KMS-11 (cell line): Measurements from ENCODE around the gene TTC19.

Source experiments
- H2AFZ ChIP-seq: fragments of 200-600 bp; sonication (generic); 2 replicates; pipeline ENCODE4 v1.6.1; 2016; ENCODE audit warnings: antibody characterized with exemption, mixed run types, low read depth
- H3K27ac ChIP-seq: fragments of 200-600 bp; sonication (generic); 2 replicates; pipeline ENCODE4 v1.6.1; 2016; ENCODE audit warnings: mild to moderate bottlenecking, mixed run types
- H3K27me3 ChIP-seq: fragments of 200-600 bp; sonication (generic); 2 replicates; pipeline ENCODE4 v1.6.1; 2017; ENCODE audit warnings: mild to moderate bottlenecking, low read depth, mixed run types, moderate library complexity; ENCODE audit not compliant: insufficient read depth
- H3K36me3 ChIP-seq: fragments of 200-600 bp; sonication (generic); 2 replicates; pipeline ENCODE4 v1.6.1; 2017; ENCODE audit warnings: mild to moderate bottlenecking, mixed run types; ENCODE audit not compliant: insufficient read depth
- H3K4me1 ChIP-seq: fragments of 200-600 bp; sonication (generic); 2 replicates; pipeline ENCODE4 v1.6.1; 2016; ENCODE audit warnings: mild to moderate bottlenecking, low read depth, mixed run types; ENCODE audit not compliant: poor library complexity, severe bottlenecking
- H3K4me2 ChIP-seq: fragments of 200-600 bp; sonication (generic); 2 replicates; pipeline ENCODE4 v1.7.0; 2016; ENCODE audit warnings: mild to moderate bottlenecking, mixed run types
- H3K4me3 ChIP-seq: fragments of 200-600 bp; sonication (generic); IDR thresholded peaks from 2 replicates; pipeline ENCODE4 v1.6.1; 2017; ENCODE audit warnings: low read depth, low read length, mixed read lengths; ENCODE audit not compliant: insufficient read depth
- H3K79me2 ChIP-seq: fragments of 200-600 bp; sonication (generic); 2 replicates; pipeline ENCODE4 v1.6.1; 2016; ENCODE audit warnings: low read depth, mixed run types; ENCODE audit not compliant: insufficient read depth
- H3K9ac ChIP-seq: fragments of 200-600 bp; sonication (generic); 2 replicates; pipeline ENCODE4 v1.6.1; 2016; ENCODE audit warnings: mild to moderate bottlenecking, mixed run types
- H4K20me1 ChIP-seq: fragments of 200-600 bp; sonication (generic); 2 replicates; pipeline ENCODE4 v1.6.1; 2016; ENCODE audit warnings: mild to moderate bottlenecking, mixed run types; ENCODE audit not compliant: insufficient read depth
- TF ChIP-seq, protein P1 (sequence below): fragments of 200-600 bp; sonication (generic); conservative IDR thresholded peaks from 2 replicates; pipeline ENCODE4 v1.6.1; 2017; ENCODE audit warnings: low read depth, mild to moderate bottlenecking, antibody characterized with exemption, low read length, moderate library complexity, mixed read lengths

TTC19 gene

DNA sequence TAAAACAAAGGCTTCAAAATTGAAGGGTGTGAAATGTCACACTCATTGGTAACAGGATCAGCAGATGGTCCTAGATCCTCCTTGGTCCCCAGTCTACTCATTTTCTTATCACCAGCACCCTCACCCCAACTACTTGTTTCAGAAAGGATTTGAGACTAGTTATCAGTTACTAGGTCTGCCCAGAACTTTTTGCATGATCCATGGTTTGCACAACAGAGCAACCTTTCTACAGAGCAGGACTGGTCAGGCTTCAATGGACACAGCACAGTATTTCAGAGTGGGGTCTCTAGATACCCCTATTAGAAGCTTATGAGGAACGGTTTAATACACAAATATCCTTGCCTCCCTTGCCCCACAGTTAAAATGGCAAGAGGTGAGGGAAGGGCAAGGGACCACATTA, 25.6 kb downstream of the TTC19 start:
- H4K20me1 ChIP-seq: no peaks in the 10 kb centered on the region
- H3K4me2 ChIP-seq: no peak overlapping the region
- H3K79me2 ChIP-seq: no peaks in the 10 kb centered on the region
- H3K36me3 ChIP-seq: no peaks in the 10 kb centered on the region
- no peak overlapping the region for H3K9ac ChIP-seq
- no peaks in the 10 kb centered on the region for H3K27me3 ChIP-seq
- H3K4me3 ChIP-seq: no peak overlapping the region
- no peak overlapping the region for H3K27ac ChIP-seq
- TF ChIP-seq, protein P1, sequence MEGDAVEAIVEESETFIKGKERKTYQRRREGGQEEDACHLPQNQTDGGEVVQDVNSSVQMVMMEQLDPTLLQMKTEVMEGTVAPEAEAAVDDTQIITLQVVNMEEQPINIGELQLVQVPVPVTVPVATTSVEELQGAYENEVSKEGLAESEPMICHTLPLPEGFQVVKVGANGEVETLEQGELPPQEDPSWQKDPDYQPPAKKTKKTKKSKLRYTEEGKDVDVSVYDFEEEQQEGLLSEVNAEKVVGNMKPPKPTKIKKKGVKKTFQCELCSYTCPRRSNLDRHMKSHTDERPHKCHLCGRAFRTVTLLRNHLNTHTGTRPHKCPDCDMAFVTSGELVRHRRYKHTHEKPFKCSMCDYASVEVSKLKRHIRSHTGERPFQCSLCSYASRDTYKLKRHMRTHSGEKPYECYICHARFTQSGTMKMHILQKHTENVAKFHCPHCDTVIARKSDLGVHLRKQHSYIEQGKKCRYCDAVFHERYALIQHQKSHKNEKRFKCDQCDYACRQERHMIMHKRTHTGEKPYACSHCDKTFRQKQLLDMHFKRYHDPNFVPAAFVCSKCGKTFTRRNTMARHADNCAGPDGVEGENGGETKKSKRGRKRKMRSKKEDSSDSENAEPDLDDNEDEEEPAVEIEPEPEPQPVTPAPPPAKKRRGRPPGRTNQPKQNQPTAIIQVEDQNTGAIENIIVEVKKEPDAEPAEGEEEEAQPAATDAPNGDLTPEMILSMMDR: no peak
- no peaks in the 10 kb centered on the region for H3K4me1 ChIP-seq
- no peak overlapping the region for H2AFZ ChIP-seq

DNA sequence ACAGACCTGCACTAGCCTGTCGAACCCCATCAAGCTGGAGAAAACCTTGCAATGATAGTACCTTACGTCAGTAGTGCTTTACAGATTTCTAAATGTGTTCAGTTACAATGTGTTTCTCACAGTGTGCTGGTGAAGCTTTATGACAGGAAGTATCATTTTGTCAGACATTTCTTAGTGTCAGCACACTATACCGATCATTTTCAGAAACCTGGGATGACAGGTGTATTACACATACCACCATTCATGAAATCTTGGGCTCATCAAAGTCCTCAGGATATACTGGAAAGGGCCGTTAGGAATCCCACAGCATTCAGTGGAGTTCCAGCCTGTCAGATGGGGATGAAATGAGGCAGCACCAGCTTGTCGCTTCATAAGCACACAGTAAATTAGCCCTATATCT, 27.3 kb downstream of the TTC19 start:
- Histone ChIP-seq H4K20me1 (no peaks in the 10 kb centered on the region), H3K4me1 (no peaks in the 10 kb centered on the region), H3K4me2 (no peak overlapping the region), H3K4me3 (no peak overlapping the region), H3K36me3 (no peaks in the 10 kb centered on the region), H3K79me2 (no peaks in the 10 kb centered on the region), H3K27ac (no peak overlapping the region), H2AFZ (no peak overlapping the region), H3K27me3 (no peaks in the 10 kb centered on the region), H3K9ac (no peak overlapping the region)
- TF ChIP-seq, protein P1: no peak

DNA sequence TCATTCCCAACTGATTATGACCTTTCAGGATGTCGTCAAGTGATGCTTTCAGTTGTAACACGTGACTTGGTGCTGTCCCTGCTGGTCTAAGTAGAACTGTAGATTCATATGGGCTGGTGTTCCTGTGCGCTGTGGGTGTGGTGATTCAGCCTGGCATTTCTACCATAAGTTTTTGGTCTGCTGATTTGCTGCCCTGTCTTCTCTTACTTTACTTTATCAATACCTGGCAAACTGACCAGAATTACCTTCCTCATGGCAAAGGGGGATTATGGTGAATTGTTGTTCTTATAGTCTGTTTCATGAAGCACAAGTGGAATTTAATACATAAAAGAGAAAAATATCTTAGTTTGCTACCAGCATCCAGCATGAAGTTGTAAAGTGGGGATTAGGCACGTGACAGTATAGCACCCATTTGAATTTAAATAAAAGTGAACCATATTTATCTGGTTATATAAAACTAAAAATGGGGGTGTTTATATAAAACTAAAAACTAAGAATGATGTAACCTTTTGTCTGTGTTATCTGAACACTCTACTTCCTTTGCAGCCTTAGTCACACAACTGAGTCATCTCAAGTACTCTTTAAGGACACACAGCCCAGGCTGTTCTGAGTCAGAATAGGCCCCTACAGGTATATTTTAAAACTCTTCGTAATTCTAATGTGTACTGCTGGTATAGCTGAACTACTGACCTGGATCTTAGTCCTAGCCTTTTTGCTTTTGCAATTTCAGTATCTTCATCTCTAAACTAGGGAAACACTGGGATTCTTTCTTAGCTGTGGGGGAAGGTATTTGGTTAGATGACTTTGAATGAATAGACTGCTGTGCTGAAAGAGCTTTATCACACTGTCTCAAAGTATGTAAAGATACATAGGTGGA, 28.3 kb downstream of the TTC19 start:
- Histone ChIP-seq H3K79me2 (no peaks in the 10 kb centered on the region), H3K36me3 (no peaks in the 10 kb centered on the region), H3K27me3 (no peaks in the 10 kb centered on the region), H2AFZ (no peak overlapping the region), H3K4me2 (no peak overlapping the region), H3K9ac (no peak overlapping the region), H3K27ac (no peak overlapping the region), H3K4me1 (no peaks in the 10 kb centered on the region), H4K20me1 (no peaks in the 10 kb centered on the region), H3K4me3 (no peak overlapping the region)
- TF ChIP-seq, protein P1: no peak

DNA sequence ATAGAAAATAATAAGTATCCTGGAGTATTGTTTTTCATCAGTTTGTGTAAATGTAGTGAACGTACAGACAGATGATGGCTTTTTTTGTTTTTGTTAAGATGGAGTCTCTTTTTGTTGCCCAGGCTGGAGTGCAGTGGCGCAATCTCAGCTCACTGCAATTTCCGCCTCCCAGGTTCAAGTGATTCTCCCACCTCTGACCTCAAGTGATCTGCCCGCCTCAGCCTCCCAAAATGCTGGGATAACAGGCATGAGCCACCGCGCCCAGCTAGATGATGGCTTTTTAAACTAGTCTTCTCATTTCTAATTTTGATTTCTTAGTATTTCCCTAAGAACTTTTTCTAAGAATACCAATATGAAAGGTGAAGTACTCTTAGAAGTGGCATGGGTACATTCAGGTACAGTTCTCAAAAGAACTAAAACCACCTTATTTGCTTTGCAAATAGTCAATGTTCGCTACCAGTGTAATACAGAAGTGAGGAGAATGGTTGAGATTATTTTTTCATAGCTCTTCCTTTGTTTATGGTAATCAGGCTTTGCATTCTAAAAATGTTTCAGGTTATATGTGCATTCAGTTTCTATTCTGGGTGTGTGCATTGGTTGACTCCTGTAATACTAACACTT, 34.2 kb downstream of the TTC19 start:
- H3K9ac ChIP-seq: no peak overlapping the region
- H2AFZ ChIP-seq: no peak overlapping the region
- H3K27me3 ChIP-seq: no peaks in the 10 kb centered on the region
- H3K27ac ChIP-seq: no peak overlapping the region
- no peak overlapping the region for H3K4me3 ChIP-seq
- TF ChIP-seq, protein P1: no peak
- no peaks in the 10 kb centered on the region for H4K20me1 ChIP-seq
- H3K4me2 ChIP-seq: no peak overlapping the region
- peaks cover 35% of the 10 kb centered on the region for H3K4me1 ChIP-seq
- no peaks in the 10 kb centered on the region for H3K36me3 ChIP-seq
- no peaks in the 10 kb centered on the region for H3K79me2 ChIP-seq
